ENCODE measurements around the gene PLA2R1. TPM values are rescaled to one million over a fixed set of nuclear protein-coding genes. Genes with fewer than 3 reads are reported as not detected.

The PLA2R1 gene
- total RNA-seq, 1 donor from 2014 or later = 9.3 TPM

DNA sequence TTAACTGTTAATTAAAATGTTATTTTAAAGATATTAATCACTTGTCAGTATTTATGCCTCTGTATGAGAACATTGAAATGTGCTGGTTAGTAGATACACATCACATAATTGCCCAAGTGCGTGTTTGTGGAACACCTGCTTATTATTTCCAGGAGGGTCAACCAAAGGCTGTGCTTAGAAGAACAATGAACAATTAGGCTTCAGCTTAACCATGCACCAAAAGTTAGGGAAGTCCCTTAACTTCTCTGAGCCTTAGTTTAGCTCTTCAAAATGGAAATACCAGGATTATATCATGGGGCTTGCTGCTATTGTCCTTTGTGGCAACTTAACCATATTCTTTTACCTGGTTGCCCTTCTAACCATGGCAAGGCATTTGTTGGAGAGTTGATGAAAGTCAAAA, 43.0 kb upstream of the PLA2R1 start:
- no peaks in the 10 kb centered on the region for H3K36me3 ChIP-seq
- H3K4me3 ChIP-seq = no peak overlapping the region
- no peak overlapping the region for H3K27ac ChIP-seq
- no peak for TF ChIP-seq CTCF (IDR thresholded peaks at IDR 0.05)
- DNase-seq (ENCODE audit: low spot score in 2 of 2) = no peak
- intact Hi-C loops (cut with DNase I) = no loop called here
- no peaks in the 10 kb centered on the region for H3K9me3 ChIP-seq
- H3K27me3 ChIP-seq = no peaks in the 10 kb centered on the region
- no peaks in the 10 kb centered on the region for H3K4me1 ChIP-seq

DNA sequence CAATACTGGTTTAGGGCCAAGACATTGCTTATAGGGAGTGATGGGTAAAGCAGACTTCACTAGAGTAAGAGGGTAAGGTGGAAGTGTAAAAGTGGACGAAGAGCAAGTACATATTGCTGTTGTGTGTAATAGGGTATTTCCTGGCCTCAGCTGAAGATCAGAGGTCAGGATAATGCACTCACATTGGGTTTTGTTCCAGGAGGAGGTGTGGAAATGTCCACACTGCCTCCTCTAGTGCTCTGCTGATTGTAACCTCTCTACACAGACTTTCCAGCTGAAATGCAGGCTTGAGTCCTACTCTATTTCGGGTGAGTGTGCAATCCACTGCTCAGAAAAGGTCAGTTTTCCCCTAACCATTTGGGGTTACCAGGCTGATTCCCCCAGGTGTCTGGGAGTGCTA, 41.7 kb upstream of the PLA2R1 start:
- Histone ChIP-seq H3K27me3 (no peaks in the 10 kb centered on the region), H3K4me3 (no peak overlapping the region), H3K27ac (no peak overlapping the region), H3K9me3 (no peaks in the 10 kb centered on the region), H3K4me1 (no peaks in the 10 kb centered on the region), H3K36me3 (no peaks in the 10 kb centered on the region)
- intact Hi-C loops (cut with DNase I) = no loop called here
- no peak for DNase-seq (ENCODE audit: low spot score in 2 of 2)
- no peak for TF ChIP-seq CTCF (IDR thresholded peaks at IDR 0.05)

DNA sequence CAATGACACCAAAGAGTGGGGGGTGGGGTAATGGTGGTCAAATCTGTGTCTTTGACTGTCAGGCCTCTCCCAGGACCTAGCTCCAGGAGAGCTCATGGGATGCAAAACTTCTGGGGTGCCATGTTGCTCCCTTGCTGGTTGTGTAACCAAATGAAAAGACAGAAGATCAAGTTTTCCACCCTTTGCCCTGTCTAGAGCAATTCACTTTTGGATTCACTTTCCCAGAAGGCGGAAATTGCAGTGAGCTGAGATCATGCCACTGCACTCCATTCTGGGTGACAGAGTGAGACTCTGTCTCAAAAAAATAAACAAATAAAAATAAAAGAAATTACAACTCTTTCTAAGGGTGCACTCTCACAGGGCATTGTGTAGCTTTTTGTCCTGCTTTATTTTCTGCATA, 34.9 kb upstream of the PLA2R1 start:
- H3K27me3 ChIP-seq = no peaks in the 10 kb centered on the region
- H3K4me3 ChIP-seq = no peak overlapping the region
- no peak for DNase-seq (ENCODE audit: low spot score in 2 of 2)
- H3K4me1 ChIP-seq = no peaks in the 10 kb centered on the region
- no peaks in the 10 kb centered on the region for H3K36me3 ChIP-seq
- no peak for TF ChIP-seq CTCF (IDR thresholded peaks at IDR 0.05)
- H3K27ac ChIP-seq = no peak overlapping the region
- intact Hi-C loops (cut with DNase I) = no loop called here
- H3K9me3 ChIP-seq = peaks cover 0 to 8% of the 10 kb centered on the region in 2 donors

DNA sequence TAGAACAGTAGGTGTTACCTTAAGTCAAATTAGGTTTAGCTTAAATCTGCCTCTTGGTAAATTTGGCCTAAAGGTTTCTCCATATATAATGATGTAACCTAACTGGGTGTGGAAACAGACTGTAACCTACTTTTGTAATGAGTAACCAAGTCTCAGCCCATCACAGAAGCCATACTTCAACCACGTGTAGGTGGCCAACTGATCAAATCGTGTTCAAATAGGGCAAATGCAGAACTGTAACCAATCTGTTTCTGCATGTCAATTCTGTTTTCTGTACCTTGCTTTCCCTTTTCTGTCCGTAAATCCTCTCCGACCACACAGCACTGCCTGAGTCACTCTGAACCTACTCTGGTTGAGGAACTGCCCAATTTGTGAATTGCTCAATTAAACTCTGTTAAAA, 34.0 kb upstream of the PLA2R1 start:
- TF ChIP-seq CTCF (IDR thresholded peaks at IDR 0.05) = no peak
- H3K27ac ChIP-seq = no peak overlapping the region
- no peaks in the 10 kb centered on the region for H3K4me1 ChIP-seq
- no peaks in the 10 kb centered on the region for H3K27me3 ChIP-seq
- H3K36me3 ChIP-seq = no peaks in the 10 kb centered on the region
- peaks cover 0 to 8% of the 10 kb centered on the region in 2 donors for H3K9me3 ChIP-seq
- no peak for DNase-seq (ENCODE audit: low spot score in 2 of 2)
- intact Hi-C loops (cut with DNase I) = no loop called here
- no peak overlapping the region for H3K4me3 ChIP-seq

DNA sequence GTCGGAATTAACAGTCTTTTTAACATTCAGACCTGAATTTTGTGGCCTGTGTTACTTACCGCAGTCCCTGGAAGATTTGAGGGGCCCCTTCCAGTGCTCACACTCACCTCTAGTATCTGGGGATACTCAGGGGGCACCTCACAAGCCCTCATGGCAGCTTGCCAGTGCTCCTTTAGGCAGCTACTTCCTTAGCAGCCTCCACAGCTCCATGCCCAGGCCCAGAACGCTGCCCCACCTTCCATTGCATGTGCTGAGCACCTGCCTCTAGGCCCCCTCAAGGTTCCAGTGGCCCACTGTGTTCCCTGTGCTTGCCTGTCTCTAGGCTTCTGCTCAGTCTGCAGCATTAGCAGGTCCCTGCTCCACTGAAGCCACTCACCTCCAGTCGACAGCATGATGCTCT, 30.0 kb upstream of the PLA2R1 start:
- Histone ChIP-seq H3K4me1 (no peaks in the 10 kb centered on the region), H3K4me3 (no peak overlapping the region), H3K27ac (no peak overlapping the region), H3K9me3 (peaks cover 21 to 45% of the 10 kb centered on the region in 2 donors), H3K36me3 (no peaks in the 10 kb centered on the region), H3K27me3 (no peaks in the 10 kb centered on the region)
- intact Hi-C loops (cut with DNase I) = no loop called here
- no peak for TF ChIP-seq CTCF (IDR thresholded peaks at IDR 0.05)
- DNase-seq (ENCODE audit: low spot score in 2 of 2) = no peak

GRCh38 chr2:160091381-160091780, 29.0 kb upstream of the PLA2R1 start:
- no peaks in the 10 kb centered on the region for H3K36me3 ChIP-seq
- TF ChIP-seq CTCF (IDR thresholded peaks at IDR 0.05) = no peak
- H3K4me1 ChIP-seq = no peaks in the 10 kb centered on the region
- intact Hi-C loops (cut with DNase I) = no loop called here
- no peak overlapping the region for H3K27ac ChIP-seq
- H3K9me3 ChIP-seq = peaks cover 30 to 56% of the 10 kb centered on the region in 2 donors
- H3K4me3 ChIP-seq = no peak overlapping the region
- DNase-seq (ENCODE audit: low spot score in 2 of 2) = no peak
- H3K27me3 ChIP-seq = no peaks in the 10 kb centered on the region

All from ascending aorta (tissue), 2 donors.